ENCODE measurements around the gene PLEKHA7. TPM values are rescaled to one million over a fixed set of nuclear protein-coding genes. Genes with fewer than 3 reads are reported as not detected.

Gene PLEKHA7
- total and polyA plus RNA-seq, 2 of the 13 experiments (the other 11 are each of a cell fraction or from before 2014, with no cell fraction given), result 17.5 to 18.7 TPM

DNA sequence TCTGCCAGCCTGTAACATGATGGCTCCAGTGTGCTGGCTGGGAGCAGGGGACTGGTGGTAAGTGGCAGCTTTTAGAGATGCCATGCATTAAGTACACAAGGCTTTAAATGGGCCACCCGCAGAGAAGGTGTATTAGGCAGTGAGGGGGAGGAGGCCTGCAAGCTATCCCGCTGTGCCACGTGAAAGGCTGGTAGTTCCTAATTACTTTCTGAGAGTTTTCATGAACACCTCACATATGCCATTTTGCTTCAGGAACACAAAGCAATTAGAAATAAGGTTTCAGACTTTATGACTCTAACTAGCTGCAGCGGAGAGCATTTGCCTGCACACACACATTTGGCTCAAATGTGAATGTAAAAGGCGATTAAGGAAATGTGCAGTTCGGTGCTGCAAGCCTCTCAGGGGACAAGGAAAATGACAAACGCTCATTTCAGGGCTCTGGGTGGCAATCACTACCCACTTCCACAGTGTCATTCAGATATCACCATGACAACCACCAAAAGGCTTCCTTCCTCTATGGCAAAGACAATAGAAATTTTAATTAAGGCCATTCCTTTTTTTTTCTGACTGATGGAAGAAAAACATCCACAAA lies 116.6 kb downstream of the PLEKHA7 start:
- ATAC-seq (no peak), FAIRE-seq (no peak), DNase-seq (ENCODE audit: low spot score) (no peak)
- H3K9ac ChIP-seq (ENCODE audit: insufficient read depth, low read depth, low read length), result no peak overlapping the region
- intact Hi-C loops (cut with micrococcal nuclease; ENCODE audit: unreplicated experiment), result no loop called here
- H3K4me3 ChIP-seq (replicated peaks in 1 of 3; ENCODE audit: insufficient read depth in 1 of 3, low read depth in 2 of 3, low read length in 3 of 3), result no peak overlapping the region
- H3K27me3 ChIP-seq (ENCODE audit: control insufficient read depth in 1 of 2, insufficient read depth in 2 of 2, low read length in 2 of 2), result no peaks in the 10 kb centered on the region
- 95% methylated on average over 7 of the region's 7 CpGs for WGBS (ENCODE audit: low lambda C conversion rate)
- peaks cover 2% of the 10 kb centered on the region for H3K79me2 ChIP-seq (ENCODE audit: insufficient read depth, low read length)
- no peaks in the 10 kb centered on the region for H3K9me3 ChIP-seq (ENCODE audit: low read length)
- no peaks in the 10 kb centered on the region for H3K36me3 ChIP-seq (replicated peaks in 1 of 2; ENCODE audit: control insufficient read depth in 1 of 2, insufficient read depth in 2 of 2, low read length in 2 of 2)
- no peak overlapping the region for H2AFZ ChIP-seq (ENCODE audit: low read length)
- BruUV-seq (replicated peaks), result no TSS peak
- no peak overlapping the region for H3K27ac ChIP-seq (ENCODE audit: extremely low read length, insufficient read depth, low read length)
- H4K20me1 ChIP-seq (ENCODE audit: insufficient read depth, low read length), result peaks cover 5% of the 10 kb centered on the region; the same call in 1 of the 2 replicates
- ChIA-PET CTCF (ENCODE audit: low intra/inter-chr PET ratio, low total read pairs) (no interaction called here), POLR2A (no interaction called here)
- TF ChIP-seq, protein P1, sequence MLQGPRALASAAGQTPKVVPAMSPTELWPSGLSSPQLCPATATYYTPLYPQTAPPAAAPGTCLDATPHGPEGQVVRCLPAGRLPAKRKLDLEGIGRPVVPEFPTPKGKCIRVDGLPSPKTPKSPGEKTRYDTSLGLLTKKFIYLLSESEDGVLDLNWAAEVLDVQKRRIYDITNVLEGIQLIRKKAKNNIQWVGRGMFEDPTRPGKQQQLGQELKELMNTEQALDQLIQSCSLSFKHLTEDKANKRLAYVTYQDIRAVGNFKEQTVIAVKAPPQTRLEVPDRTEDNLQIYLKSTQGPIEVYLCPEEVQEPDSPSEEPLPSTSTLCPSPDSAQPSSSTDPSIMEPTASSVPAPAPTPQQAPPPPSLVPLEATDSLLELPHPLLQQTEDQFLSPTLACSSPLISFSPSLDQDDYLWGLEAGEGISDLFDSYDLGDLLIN (CRISPR knock-in tag; IDR thresholded peaks at IDR 0.05; ENCODE audit: borderline replicate concordance), result no peak
- TF ChIP-seq TOE1 (CRISPR knock-in tag; IDR thresholded peaks at IDR 0.05) (no peak), ZBTB14 (CRISPR knock-in tag; IDR thresholded peaks at IDR 0.05) (no peak), GLI4 (CRISPR knock-in tag; IDR thresholded peaks at IDR 0.05; ENCODE audit: borderline replicate concordance) (no peak), MIER2 (CRISPR knock-in tag; IDR thresholded peaks at IDR 0.05) (no peak), ELF4 (CRISPR knock-in tag; IDR thresholded peaks at IDR 0.05; ENCODE audit: borderline replicate concordance) (no peak), SYNCRIP (IDR thresholded peaks at IDR 0.05; ENCODE audit: insufficient read depth, low read depth, low read length) (no peak), SP4 (CRISPR knock-in tag; IDR thresholded peaks at IDR 0.05) (no peak), YY1 (IDR thresholded peaks at IDR 0.05; ENCODE audit: insufficient read depth, insufficient replicate concordance, low read depth, low read length) (no peak), TP53 (CRISPR knock-in tag; conservative IDR thresholded peaks at IDR 0.05) (no peak), ELF3 (CRISPR knock-in tag; IDR thresholded peaks at IDR 0.05) (no peak)
- TF ChIP-seq, protein P2, sequence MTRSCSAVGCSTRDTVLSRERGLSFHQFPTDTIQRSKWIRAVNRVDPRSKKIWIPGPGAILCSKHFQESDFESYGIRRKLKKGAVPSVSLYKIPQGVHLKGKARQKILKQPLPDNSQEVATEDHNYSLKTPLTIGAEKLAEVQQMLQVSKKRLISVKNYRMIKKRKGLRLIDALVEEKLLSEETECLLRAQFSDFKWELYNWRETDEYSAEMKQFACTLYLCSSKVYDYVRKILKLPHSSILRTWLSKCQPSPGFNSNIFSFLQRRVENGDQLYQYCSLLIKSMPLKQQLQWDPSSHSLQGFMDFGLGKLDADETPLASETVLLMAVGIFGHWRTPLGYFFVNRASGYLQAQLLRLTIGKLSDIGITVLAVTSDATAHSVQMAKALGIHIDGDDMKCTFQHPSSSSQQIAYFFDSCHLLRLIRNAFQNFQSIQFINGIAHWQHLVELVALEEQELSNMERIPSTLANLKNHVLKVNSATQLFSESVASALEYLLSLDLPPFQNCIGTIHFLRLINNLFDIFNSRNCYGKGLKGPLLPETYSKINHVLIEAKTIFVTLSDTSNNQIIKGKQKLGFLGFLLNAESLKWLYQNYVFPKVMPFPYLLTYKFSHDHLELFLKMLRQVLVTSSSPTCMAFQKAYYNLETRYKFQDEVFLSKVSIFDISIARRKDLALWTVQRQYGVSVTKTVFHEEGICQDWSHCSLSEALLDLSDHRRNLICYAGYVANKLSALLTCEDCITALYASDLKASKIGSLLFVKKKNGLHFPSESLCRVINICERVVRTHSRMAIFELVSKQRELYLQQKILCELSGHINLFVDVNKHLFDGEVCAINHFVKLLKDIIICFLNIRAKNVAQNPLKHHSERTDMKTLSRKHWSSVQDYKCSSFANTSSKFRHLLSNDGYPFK (CRISPR knock-in tag; IDR thresholded peaks at IDR 0.05; ENCODE audit: borderline replicate concordance), result no peak
- in situ Hi-C loops (cut with HindIII; ENCODE audit: extremely low pct_ligation_motif_present, low pct_unique_long_range_greater_than_20kb), result no loop called here
- peaks cover 16% of the 10 kb centered on the region for H3K4me1 ChIP-seq (ENCODE audit: insufficient read depth, low read length)
- H3K4me2 ChIP-seq (ENCODE audit: low read depth, low read length), result no peak overlapping the region
